GM20000 (cell line): Measurements from ENCODE around the gene NKAPL.

Experiments
- DNase-seq: peaks from one replicate; pipeline ENCODE4 v3.0.0; 2012; ENCODE audit warnings: low spot score
- CTCF ChIP-seq: IDR thresholded peaks from 2 replicates; pipeline ENCODE4 v1.5.1; 2012; ENCODE audit warnings: mild to moderate bottlenecking, control low read depth; ENCODE audit errors: extremely low read depth, missing control alignments

Gene NKAPL

GRCh38 chr6:28266563-28266961, 7.5 kb downstream of the NKAPL start:
- TF ChIP-seq CTCF: no peak
- no peak for DNase-seq

DNA sequence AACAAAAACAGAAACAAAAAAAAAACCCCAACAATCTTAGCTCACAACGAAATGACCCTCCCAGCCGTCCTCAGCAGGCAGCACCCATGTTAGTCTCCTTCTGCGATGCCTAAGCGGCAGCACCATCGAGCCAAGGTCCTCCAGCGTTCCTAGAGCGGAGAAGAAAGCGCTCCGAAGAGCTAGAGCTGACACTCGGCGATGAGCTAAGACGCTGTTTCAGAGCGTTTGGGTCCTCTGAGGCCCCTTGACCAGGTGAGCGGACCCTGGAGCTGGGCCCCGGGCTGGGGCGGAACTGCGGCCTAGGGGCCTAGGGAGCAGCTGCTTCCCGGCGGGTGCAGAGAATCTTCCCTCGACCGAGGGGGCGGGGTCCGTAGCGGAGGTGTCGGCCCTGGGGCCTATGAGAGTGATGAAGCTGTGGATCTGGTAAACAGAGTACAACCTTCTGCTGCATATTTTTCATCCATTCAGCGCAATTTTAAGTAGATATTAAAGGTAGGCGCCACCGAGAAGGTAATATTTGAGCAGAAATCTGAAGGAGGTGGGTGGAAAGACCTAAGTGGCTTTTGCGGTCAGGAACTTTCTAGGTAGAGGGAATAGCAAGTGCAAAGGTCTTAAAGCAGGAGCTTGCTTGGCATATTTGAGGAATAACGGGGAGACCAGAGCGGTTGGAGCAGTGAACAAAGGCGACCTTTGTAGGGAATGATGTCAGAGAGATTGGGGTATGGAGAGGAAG, 8.0 kb downstream of the NKAPL start, which contains the start of gene ZSCAN26:
Gene ZSCAN26, plus strand, starts transcription at position 182 of the 733 bp plus-strand sequence. CDS start 4,777 bp downstream, outside the sequence.
- TF ChIP-seq CTCF: no peak
- peak; percentile 81 for DNase-seq

- TF ChIP-seq CTCF: no peak
- no peak for DNase-seq
Measured at GRCh38 chr6:28267695-28268059, 8.6 kb downstream of the NKAPL start.

DNA sequence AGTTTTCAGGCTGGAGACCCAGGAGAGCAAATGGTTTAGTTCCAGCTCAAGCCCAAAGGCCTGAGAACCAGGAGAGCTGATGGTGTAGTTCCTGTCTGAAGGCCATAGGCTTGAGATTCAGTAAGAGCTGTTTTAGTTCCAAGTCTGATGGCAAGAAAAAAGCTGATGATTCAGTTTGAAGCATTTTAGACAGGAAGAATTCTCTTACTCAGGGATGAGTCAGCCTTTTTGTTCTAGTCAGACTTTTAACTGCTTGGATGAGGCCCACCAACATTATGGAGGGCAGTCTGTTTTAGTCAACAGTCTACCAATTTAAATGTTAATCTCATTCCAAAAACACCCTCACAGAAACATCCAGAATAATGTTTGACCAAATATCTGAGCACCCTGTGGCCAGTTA, 10.4 kb downstream of the NKAPL start:
- no peak for TF ChIP-seq CTCF
- DNase-seq: no peak

DNA sequence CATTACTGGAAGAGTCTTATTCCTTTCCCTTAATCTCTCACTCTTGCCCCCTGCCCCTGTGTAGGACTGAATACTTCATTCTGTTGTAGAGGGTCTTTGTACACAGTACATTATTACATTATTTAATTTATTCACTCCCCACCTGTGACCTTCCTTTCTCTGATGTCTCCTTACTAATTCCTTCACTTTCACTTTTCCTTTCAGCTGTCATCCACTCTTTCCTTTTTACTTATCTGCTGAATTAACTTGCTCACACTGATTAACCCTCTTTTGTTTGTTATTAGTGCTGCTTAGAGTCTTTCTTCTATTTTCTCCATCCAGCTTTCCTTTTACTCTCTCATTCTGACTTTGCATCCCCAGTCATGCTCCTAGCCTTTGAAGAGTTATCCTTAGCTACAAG, 15.8 kb downstream of the NKAPL start:
- no peak for DNase-seq
- no peak for TF ChIP-seq CTCF

DNA sequence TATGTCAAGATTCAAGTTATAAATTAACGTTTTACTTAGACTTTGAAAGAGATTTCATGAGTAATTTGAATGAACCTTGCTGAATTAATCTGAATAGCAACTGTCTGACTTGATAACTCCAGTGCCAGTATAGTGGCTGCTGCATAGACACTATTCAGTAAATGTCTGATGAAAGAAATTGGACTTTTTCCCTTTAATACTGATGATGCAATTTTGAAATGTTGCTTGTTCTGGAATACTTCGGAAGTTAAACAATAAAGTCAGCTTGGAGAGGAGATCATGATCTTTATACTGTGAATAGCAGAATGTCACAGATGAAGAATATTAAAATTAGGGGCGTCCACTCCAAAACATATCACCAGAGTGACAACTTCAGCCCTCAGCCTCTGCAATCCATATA, 18.6 kb downstream of the NKAPL start:
- no peak for DNase-seq
- no peak for TF ChIP-seq CTCF

DNA sequence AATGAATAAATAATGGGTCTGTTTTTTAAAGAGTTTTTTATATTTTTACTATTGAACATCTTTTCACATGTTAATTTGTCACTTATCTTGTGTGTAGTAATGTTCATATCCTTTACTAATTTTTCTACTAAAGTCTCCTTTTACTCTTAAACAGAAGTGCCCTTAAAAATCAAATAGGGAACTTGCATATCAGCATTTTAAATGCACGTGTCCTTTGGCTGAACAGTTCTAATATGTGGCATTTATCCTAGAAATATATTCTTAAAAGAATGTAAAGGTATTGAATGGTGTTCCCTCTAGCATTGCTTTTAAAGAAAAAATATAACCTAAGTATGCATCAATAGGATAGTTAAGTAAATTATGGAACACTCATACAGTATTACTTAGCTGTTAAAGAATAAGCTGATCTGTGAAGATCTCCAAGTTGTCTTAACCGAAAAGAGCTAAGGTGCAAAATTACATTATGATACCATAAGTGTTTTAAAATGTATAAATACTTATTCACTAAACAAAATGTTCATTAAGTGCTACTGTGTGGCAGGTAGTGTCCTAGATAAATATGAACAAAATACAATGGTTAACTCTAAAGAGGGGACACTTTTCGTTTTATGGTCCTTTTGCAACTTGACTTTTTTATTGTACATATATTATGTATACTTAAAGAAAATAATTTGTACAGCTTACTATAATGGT, 21.6 kb downstream of the NKAPL start:
- no peak for DNase-seq
- no peak for TF ChIP-seq CTCF
